Stimulated activated CD8-positive, alpha-beta memory T cell treated with anti-CD3 and anti-CD28 coated beads, Interleukin-4, amount 100 ng/mL, for 1 hour (primary cell): ENCODE results near the gene EIF1AX.
"Not testable (repeated sequence)": the region's sequence is repeated elsewhere in the genome, so short reads cannot be mapped to it uniquely, and the experiment has no call there.

ENCODE experiments used
- DNase-seq, 2 donors: peaks; one replicate each; pipeline ENCODE4 v3.0.0-alpha.2; 2020; ENCODE audit warnings: low read depth in 2 of 2, low spot score in 1 of 2

EIF1AX gene

GRCh38 chrX:20127440-20127839 lies 14.2 kb downstream of the EIF1AX start:
- DNase-seq, result not testable (repeated sequence)

- DNase-seq, result not testable (repeated sequence)
Observed at GRCh38 chrX:20126833-20127232, 14.8 kb downstream of the EIF1AX start.

- DNase-seq, result no peak
Observed at GRCh38 chrX:20124964-20125363, 16.7 kb downstream of the EIF1AX start.

DNA sequence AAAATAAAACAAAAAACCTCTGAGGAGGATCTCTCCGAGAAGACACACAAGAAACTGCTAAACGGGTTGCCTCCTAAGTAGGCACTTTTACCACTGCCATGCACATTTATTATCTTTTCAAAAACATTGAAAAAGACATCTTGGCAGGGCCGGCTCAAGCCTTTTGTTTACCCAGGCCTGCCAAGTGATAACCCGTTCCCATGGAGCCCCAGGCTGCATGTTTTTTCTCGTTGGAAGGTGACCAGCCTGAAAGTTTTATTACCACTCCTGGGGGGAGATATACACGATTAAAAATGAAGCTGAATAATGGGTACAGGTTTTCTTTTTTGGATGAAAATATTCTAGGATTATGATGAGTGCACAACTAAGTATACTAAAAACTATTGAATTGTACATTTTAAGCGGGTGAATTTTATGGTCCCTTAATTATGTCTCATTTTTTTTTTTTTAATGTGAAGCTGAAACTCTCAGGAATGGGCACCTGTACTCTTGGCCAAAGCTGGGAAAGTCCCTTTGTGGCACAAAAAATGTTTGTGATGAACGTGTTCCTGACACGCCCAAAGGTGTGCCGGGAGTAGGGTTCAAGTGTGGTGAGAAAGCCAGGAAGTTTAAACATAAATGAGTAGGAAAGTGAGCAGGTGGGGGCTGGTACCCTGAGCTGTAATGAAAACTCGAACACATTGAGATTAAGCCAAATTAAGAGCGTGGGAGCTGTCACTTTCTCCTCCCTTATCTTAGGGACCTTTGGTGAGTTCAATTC lies 23.4 kb downstream of the EIF1AX start:
- DNase-seq, result no peak

DNA sequence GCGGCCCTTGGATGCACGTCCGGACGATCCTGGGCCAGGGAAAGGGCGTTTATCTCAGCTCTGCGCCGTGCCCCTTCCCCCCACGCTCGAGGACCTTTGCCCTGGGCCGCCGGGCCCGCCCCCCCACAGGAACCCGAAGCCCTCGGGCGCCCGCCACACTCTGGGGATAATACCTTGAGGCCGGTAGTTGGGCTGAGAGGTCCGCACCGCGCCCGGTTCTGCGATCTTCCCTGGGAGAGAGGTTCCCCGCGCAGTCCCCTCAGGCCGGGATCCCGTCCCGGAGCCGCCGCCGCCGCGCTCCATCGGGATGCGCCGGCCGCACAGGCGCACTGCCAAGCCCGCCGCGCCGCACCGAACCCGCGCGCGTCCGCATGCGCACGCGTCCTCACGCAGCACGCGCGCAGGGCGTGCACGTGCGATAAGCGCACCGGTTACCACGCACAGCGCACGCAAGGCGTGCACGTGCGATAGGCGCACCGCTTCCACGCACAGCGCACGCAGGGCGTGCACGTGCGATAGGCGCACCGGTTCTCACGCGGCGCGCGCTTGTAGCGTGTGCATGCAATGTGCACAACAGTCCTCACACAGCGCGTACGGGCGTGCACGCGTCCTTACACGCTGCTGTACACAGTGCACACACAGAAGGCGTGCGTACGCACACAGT lies 24.9 kb downstream of the EIF1AX start, which contains the start of gene MAP7D2:
Gene MAP7D2, minus strand, starts transcription at position 331 of the 664 bp plus-strand sequence. Its CDS starts 28 bp downstream, at position 303.
- no peak for DNase-seq

DNA sequence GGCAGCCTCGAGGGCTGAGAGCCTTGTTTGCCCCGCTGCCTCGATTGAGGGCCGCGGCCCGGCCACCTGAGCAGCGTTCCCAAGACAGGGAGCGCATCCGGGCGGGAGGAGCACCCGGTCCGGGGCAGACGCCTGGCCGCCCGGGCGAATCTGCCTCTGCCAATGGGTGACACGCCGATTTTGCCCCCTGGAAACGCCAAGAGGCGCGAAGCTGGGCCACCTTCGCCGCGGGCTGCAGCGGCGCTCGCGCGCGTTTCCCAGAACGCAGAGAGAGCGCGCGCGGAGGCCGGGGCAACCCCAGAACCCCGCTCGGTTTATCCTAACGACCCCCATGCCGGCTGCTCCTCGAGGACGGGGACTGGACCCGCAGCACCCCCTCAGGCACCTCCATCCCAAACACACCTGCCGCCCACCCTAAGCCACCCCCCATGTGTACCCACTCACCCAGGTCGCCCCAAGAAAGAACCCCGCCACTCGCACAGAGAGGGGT lies 25.5 kb downstream of the EIF1AX start:
- DNase-seq, result no peak

- no peak for DNase-seq
Observed at GRCh38 chrX:20112022-20112774, 29.4 kb downstream of the EIF1AX start.

DNA sequence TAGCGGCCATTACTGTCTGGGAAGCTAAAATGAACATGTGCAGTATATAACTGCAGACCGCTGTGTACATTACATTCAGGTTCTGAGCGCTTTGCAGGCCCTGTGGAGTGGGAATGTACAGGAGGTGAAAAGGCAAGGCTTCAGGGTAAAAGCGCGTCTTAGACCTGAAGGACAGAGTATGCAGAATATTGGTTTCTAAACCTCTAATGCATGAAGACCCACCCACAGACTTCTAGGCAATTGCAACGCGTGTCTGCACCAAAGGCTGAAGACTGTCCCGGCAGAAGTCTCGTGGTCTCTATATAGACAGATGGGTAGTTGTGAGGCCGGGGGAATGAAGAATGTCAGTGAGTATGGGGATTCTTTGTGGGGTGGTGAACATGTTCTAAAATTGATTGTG lies 30.4 kb downstream of the EIF1AX start:
- DNase-seq, result no peak

DNA sequence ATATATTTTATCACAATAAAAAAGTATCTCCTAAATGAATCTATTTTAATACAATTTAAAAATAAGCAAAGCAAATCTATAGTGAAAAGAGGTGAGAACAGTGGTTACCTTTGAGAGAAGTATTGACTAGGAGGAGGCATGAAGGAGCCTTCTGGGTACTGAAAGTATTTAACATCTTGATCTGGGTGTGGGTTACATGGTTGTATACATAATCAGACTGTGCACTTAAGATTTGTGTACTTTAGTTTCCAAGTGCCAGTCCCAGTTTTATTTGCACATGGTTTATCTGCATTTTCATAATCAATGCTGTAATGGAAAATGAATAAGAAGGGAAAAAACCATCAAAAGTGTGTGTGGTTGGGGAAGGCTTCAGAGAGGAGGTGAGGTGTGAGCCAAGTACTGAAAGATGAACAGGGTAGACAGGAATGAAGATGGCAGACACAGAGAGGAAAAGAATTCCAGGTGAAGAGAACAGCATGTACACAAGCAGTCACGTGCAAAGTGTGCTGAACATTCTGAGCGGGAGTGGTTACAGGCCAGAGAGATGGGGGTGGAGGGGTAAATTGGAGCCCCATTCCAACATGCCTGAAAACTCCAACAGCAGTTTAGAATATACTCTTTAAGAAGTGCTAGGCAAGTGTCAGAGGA lies 39.6 kb downstream of the EIF1AX start:
- DNase-seq, result no peak

GRCh38 chrX:20091499-20091898 lies 50.1 kb downstream of the EIF1AX start:
- no peak for DNase-seq

DNA sequence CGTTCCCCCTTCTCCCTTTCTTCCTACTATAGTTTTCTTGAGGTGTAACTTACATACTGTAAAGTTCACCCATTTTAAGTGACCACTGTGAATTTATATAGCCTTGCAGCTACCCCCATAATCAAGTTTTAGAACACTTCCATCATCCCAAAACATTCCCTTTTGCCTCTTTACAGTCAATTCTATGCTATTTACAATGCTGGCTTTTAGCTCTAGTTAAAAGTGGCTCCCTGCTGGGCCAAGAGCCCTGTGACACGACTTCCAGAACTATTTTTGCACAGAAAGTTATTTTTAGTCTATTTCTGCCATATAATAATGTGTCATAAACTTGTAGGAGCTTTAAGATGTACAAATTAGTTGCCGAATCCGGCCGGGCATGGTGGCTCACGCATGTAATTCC lies 51.8 kb downstream of the EIF1AX start:
- no peak for DNase-seq

DNA sequence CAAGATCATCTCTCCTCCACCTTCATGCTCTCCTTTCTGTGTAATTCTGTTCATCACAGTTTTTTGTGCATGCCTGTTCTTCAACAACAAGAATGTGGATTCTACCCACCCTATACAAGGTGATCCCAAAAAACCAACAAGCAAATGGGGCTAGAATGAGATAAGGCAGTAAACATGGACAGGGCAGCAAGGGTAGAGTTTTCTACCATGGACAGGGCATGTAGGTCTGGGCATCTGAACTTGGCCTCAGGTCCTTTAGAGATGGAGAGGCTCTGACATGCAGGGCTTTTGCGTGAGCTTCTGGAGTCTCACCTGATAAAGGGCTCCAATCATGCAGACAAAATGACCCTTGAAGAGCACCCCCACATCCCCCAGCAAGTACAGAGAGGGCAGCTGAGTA lies 61.4 kb downstream of the EIF1AX start:
- DNase-seq, result no peak
